Activated T-cell treated with anti-CD3 and anti-CD28 coated beads, Interleukin-2, amount 50 U/mL, for 72 hours (primary cell): ENCODE results near the gene ZNF780B. TPM values are rescaled to one million over a fixed set of nuclear protein-coding genes. Genes with fewer than 3 reads are reported as not detected.

ENCODE experiments used
- ATAC-seq, 2 donors: fragments of 150-1000 bp; cut with Tn5 transposase; replicated peaks in 1 of 2; 2 replicates each; pipeline ENCODE4 v1.10.0; 2021; ENCODE audit warnings: moderate library complexity in 2 of 2, mild to moderate bottlenecking in 1 of 2
- DNase-seq, 2 donors: peaks; one replicate each; pipeline ENCODE4 v3.0.0; 2021 to 2022; ENCODE audit warnings: mixed read lengths in 1 of 2
- H3K27ac Mint-ChIP-seq: one replicate; pipeline ENCODE4 v1.8.0; 2022; ENCODE audit warnings: mild to moderate bottlenecking, moderate library complexity, mixed read lengths
- H3K27me3 Mint-ChIP-seq: one replicate; pipeline ENCODE4 v1.8.0; 2022; ENCODE audit warnings: low read depth, mixed read lengths
- H3K36me3 Mint-ChIP-seq, 2 donors: one replicate each; pipeline ENCODE4 v1.8.0; 2022; ENCODE audit warnings: mixed read lengths in 2 of 2, mild to moderate bottlenecking in 1 of 2; ENCODE audit not compliant: insufficient read depth in 2 of 2
- H3K4me1 Mint-ChIP-seq: one replicate; pipeline ENCODE4 v1.8.0; 2022; ENCODE audit warnings: low read depth, mixed read lengths
- H3K4me3 Mint-ChIP-seq, 2 donors: one replicate each; pipeline ENCODE4 v1.8.0; 2022; ENCODE audit warnings: mild to moderate bottlenecking in 2 of 2, mixed read lengths in 2 of 2, moderate library complexity in 2 of 2
- H3K9me3 Mint-ChIP-seq, 2 donors: one replicate each; pipeline ENCODE4 v1.8.0; 2022; ENCODE audit warnings: mixed read lengths in 2 of 2
- total RNA-seq, 2 donors: library from RNA; stranded (reverse); gene quantifications; one replicate each; pipeline ENCODE4 v1.2.3, GENCODE V29; 2022

The ZNF780B gene
- total RNA-seq, 2 donors from 2014 or later: 11.7 to 15.9 TPM

DNA sequence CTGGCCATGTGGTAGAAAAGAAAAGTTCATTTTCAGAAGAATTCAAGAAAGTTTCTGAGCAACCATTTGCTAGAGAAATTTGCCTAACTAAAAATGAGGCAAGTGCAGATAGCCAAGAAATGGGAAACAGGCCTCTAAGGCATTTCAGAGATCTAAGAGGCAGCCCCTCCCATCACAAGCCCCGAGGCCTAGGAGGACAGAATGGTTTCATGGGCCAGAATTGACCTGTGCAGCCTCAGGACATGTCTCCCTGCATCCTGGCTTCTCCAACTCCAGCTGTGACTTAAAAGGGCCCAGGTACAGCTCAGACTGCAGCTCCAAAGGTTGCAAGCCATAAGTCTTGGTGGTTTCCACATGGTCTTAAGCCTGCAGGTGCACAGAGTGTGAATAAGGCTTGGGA is 62.4 kb downstream of the ZNF780B start:
- ATAC-seq: no peak
- Mint-ChIP-seq H3K9me3 (peaks cover 4 to 12% of the 10 kb centered on the region in 2 donors), H3K4me3 (no peak overlapping the region), H3K36me3 (peaks cover 18 to 22% of the 10 kb centered on the region in 2 donors), H3K4me1 (peaks cover 53% of the 10 kb centered on the region), H3K27ac (no peak overlapping the region), H3K27me3 (no peaks in the 10 kb centered on the region)
- DNase-seq: no peak

DNA sequence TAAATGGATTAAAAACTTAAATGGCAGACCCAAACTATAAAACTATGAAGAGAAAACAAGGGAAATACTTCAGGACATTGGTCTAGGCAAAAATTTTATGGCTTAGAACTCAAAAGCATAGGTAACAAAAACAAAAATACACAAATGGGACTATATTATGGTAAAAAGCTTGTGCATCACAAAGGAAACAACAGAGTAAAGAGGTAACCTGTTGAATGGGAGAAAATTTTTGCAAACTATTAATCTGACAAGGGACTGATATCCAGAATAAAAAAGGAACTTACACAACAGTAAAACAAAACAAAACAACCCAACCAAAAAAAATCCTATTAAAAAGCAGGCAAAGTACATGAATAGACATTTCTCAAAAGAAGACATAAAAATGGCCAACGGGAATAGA is 68.4 kb downstream of the ZNF780B start:
- H3K36me3 Mint-ChIP-seq: peaks cover 23 to 47% of the 10 kb centered on the region in 2 donors
- no peak overlapping the region for H3K4me3 Mint-ChIP-seq
- H3K4me1 Mint-ChIP-seq: peaks cover 18% of the 10 kb centered on the region
- H3K9me3 Mint-ChIP-seq: peaks cover 16 to 18% of the 10 kb centered on the region in 2 donors
- no peak for DNase-seq
- H3K27ac Mint-ChIP-seq: peak overlapping the region; percentile 65
- no peak for ATAC-seq
- no peaks in the 10 kb centered on the region for H3K27me3 Mint-ChIP-seq

DNA sequence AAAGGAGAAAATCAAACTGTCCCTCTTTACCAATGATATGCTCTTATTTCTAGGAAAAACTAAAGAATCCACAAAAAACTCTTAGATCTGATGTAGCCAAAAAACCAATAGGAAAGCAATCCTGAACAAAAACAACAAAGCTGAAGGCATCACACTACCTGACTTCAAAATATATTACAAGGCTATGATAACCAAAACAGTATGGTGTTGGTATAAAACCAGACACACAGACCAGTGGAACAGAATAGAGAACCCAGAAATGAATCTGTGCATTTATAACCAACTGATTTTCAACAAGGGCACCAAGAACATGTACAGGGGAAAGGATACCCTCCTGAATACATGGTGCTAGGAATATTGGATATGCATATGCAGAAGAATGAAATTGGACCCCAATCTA is 68.9 kb downstream of the ZNF780B start:
- Mint-ChIP-seq H3K4me3 (no peak overlapping the region), H3K36me3 (peaks cover 25 to 49% of the 10 kb centered on the region in 2 donors)

DNA sequence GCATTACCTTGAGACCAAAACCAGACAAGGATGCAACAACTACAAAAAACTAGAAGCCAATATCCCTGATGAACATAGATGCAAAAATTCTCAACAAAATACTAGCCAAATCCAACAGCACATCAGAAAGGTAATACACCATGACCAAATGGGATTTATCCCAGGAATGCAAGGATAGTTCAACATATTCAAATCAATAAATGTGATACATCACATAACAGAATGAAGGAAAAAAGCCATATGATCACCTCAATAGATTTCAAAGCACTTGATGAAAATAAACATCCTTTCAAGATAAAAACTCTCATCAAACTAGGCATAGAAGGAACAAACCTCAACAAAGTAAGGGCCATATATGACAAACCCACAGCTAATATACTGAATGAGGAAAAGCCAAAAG is 69.4 kb downstream of the ZNF780B start:
- H3K27ac Mint-ChIP-seq: no peak overlapping the region
- peaks cover 16 to 18% of the 10 kb centered on the region in 2 donors for H3K9me3 Mint-ChIP-seq
- peaks cover 18% of the 10 kb centered on the region for H3K4me1 Mint-ChIP-seq
- H3K27me3 Mint-ChIP-seq: no peaks in the 10 kb centered on the region
- ATAC-seq (no peak), DNase-seq (no peak)
- H3K4me3 Mint-ChIP-seq: no peak overlapping the region
- H3K36me3 Mint-ChIP-seq: peaks cover 27 to 49% of the 10 kb centered on the region in 2 donors

More for the DNA sequence above, 68.9 kb downstream of the ZNF780B start:
- no peaks in the 10 kb centered on the region for H3K27me3 Mint-ChIP-seq
- DNase-seq (no peak), ATAC-seq (no peak)
- H3K27ac Mint-ChIP-seq: no peak overlapping the region
- peaks cover 16 to 18% of the 10 kb centered on the region in 2 donors for H3K9me3 Mint-ChIP-seq
- peaks cover 18% of the 10 kb centered on the region for H3K4me1 Mint-ChIP-seq

DNA sequence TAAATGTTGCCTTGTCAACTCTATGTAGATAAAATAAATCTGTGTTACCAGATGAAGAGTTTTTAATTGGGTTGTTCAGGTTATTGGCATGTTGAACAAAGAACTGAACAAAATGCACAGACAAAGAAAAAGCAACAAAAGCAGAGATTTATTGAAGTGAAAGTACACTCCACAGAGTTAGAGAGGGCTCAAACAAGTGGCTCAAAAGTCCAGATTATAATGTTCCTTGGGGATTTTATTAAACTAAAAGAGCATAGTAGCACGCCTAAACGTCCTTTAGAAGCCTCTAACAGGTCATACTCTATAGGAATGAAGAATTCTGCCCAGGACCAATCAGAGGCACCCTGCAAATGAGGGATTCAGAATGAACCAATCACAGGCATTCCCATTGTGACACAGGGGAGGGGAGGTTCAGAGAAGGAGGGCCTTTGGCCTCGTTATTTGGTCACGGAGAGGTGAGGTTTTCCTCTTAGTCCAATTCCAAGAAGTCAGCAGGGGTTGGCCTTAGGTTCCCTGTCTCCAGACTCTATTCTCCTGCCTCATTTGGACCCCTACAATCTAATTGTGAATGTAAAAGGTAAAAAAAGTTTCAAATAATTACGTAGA is 72.2 kb downstream of the ZNF780B start:
- Mint-ChIP-seq H3K9me3 (peaks cover 16 to 18% of the 10 kb centered on the region in 2 donors), H3K4me3 (no peak overlapping the region), H3K36me3 (peaks cover 30 to 63% of the 10 kb centered on the region in 2 donors), H3K27me3 (no peaks in the 10 kb centered on the region), H3K27ac (no peak overlapping the region), H3K4me1 (no peaks in the 10 kb centered on the region)
- ATAC-seq (no peak), DNase-seq (no peak)

DNA sequence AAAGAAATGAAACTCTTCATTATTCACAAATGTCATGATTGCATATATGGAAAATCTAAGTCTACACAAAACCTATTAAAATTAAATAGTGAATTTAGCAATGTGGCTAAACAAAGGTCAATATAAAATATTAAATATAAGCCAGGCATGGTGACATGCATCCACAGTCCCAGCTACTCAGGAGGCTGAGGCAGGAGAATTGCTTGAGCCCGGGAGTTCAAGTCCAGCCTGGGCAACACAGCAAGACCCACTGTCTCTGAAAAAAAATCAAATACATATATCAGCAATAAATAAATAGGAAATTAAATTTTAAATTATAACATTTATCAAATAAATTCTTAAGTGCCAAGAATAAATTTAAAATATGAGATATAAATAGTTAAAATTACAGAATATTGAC is 73.1 kb downstream of the ZNF780B start:
- DNase-seq (no peak), ATAC-seq (no peak)
- Mint-ChIP-seq H3K27me3 (no peaks in the 10 kb centered on the region), H3K27ac (no peak overlapping the region), H3K4me3 (no peak overlapping the region), H3K4me1 (no peaks in the 10 kb centered on the region), H3K36me3 (peaks cover 30 to 69% of the 10 kb centered on the region in 2 donors), H3K9me3 (peaks cover 16 to 18% of the 10 kb centered on the region in 2 donors)

Other genes starting within 250 kb of the ZNF780B start
- 1 to 10 TPM; 6.1 to 7.0 TPM for gene DYRK1B, start 222.1 kb downstream of the ZNF780B start, total RNA-seq
- 100 to 1,000 TPM; 482 to 499 TPM for gene FBL, start 209.9 kb downstream of the ZNF780B start, total RNA-seq
- gene FCGBP, start 121.6 kb downstream of the ZNF780B start, total RNA-seq: 10 to 100 TPM in 1 of 2 donors, 1 to 10 TPM in 1; 7.2 to 13.4 TPM
- gene PSMC4, start 85.1 kb downstream of the ZNF780B start, total RNA-seq: 100 to 1,000 TPM; 101 to 114 TPM
- gene ZNF546, start 59.2 kb downstream of the ZNF780B start, total RNA-seq: 1 to 10 TPM; 4.5 to 6.1 TPM
- 10 to 100 TPM; 13.8 to 15.0 TPM for gene ZNF780A, start 34.7 kb upstream of the ZNF780B start, total RNA-seq
- 10 to 100 TPM; 12.7 to 22.0 TPM for gene MAP3K10, start 135.2 kb upstream of the ZNF780B start, total RNA-seq
- not detected for gene TTC9B, start 162.2 kb upstream of the ZNF780B start, total RNA-seq
- gene CCNP, start 170.5 kb upstream of the ZNF780B start, total RNA-seq: 1 to 10 TPM in 1 of 2 donors, under 1 TPM in 1; 0.81 to 1.2 TPM
- gene AKT2, start 229.1 kb upstream of the ZNF780B start, total RNA-seq: 100 to 1,000 TPM; 190 to 197 TPM